HepG2 (cell line): ENCODE measurements around the gene SP110. TPM values are rescaled to one million over a fixed set of nuclear protein-coding genes. Genes with fewer than 3 reads are reported as not detected.

Source experiments
- EHMT2 ChIP-seq: fragments of 200-600 bp; sonication (generic); IDR thresholded peaks from 2 replicates; pipeline ENCODE4 v1.7.0; 2017; ENCODE audit warnings: antibody characterized with exemption, low read depth, low read length, borderline replicate concordance
- FOXK1 ChIP-seq: sonication (generic); formaldehyde crosslinking; IDR thresholded peaks from 2 replicates; pipeline ENCODE4 v1.4.0; 2020; ENCODE audit warnings: low read depth, missing genetic modification reagents, borderline replicate concordance
- ISL2 ChIP-seq: sonication (generic); formaldehyde crosslinking; IDR thresholded peaks from 2 replicates; pipeline ENCODE4 v1.5.0; 2020; ENCODE audit warnings: missing genetic modification reagents
- NFIC ChIP-seq: IDR thresholded peaks from 2 replicates; pipeline ENCODE4 v1.6.1; 2012; ENCODE audit warnings: mild to moderate bottlenecking, low read length, inconsistent platforms
- NFKBIZ ChIP-seq: IDR thresholded peaks from 2 replicates; pipeline ENCODE4 v1.6.1; 2018; ENCODE audit warnings: missing genetic modification reagents, missing compliant biosample characterization
- PAWR ChIP-seq: sonication (generic); formaldehyde crosslinking; IDR thresholded peaks from 2 replicates; pipeline ENCODE4 v1.4.0; 2020; ENCODE audit warnings: missing genetic modification reagents, mild to moderate bottlenecking, borderline replicate concordance
- RARA ChIP-seq: IDR thresholded peaks from 2 replicates; pipeline ENCODE4 v1.6.1; 2016; ENCODE audit warnings: missing genetic modification reagents, missing compliant biosample characterization
- RBM39 ChIP-seq: fragments of 200-400 bp; formaldehyde crosslinking; IDR thresholded peaks from one replicate; pipeline ENCODE4 v1.6.1; 2018; ENCODE audit warnings: antibody characterized with exemption, mild to moderate bottlenecking, low read depth, low read length; ENCODE audit not compliant: poor library complexity, severe bottlenecking
- RFX3 ChIP-seq: IDR thresholded peaks from 2 replicates; pipeline ENCODE4 v1.6.1; 2016; ENCODE audit warnings: missing biosample characterization, missing genetic modification reagents
- SNAI1 ChIP-seq: sonication (generic); formaldehyde crosslinking; IDR thresholded peaks from 2 replicates; pipeline ENCODE4 v1.5.0; 2020; ENCODE audit warnings: mild to moderate bottlenecking, missing genetic modification reagents, borderline replicate concordance
- SRY ChIP-seq: sonication (generic); formaldehyde crosslinking; IDR thresholded peaks from 2 replicates; pipeline ENCODE4 v1.8.0; 2022; ENCODE audit warnings: mild to moderate bottlenecking, missing genetic modification reagents
- SYNCRIP ChIP-seq: fragments of 200-400 bp; formaldehyde crosslinking; IDR thresholded peaks from 2 replicates; pipeline ENCODE4 v1.6.1; 2018; ENCODE audit warnings: mild to moderate bottlenecking, low read depth, low read length; ENCODE audit not compliant: insufficient read depth
- ZNF160 ChIP-seq: sonication (generic); formaldehyde crosslinking; IDR thresholded peaks from 2 replicates; pipeline ENCODE4 v1.8.0; 2022; ENCODE audit warnings: mild to moderate bottlenecking, inconsistent platforms, missing genetic modification reagents
- ZNF253 ChIP-seq: sonication (generic); formaldehyde crosslinking; IDR thresholded peaks from 2 replicates; pipeline ENCODE4 v1.8.0; 2022; ENCODE audit warnings: mild to moderate bottlenecking, missing genetic modification reagents, borderline replicate concordance
- ZNF337 ChIP-seq: sonication (generic); formaldehyde crosslinking; IDR thresholded peaks from 2 replicates; pipeline ENCODE4 v1.5.1; 2020; ENCODE audit warnings: missing genetic modification reagents, low read depth, mild to moderate bottlenecking, borderline replicate concordance
- ZNF510 ChIP-seq: sonication (generic); formaldehyde crosslinking; IDR thresholded peaks from 2 replicates; pipeline ENCODE4 v1.4.0; 2020; ENCODE audit warnings: low read depth, mild to moderate bottlenecking, missing genetic modification reagents
- ZNF878 ChIP-seq: sonication (generic); formaldehyde crosslinking; IDR thresholded peaks from 2 replicates; pipeline ENCODE4 v1.8.1; 2023; ENCODE audit warnings: mild to moderate bottlenecking, missing genetic modification reagents, moderate library complexity
- polyA plus RNA-seq, 8 experiments: library from polyadenylated mRNA; depleted of rRNA in 3 of 8; stranded (reverse) in 7 of 8; unstranded in 1 of 8; fragments of >200 nt; fragmentation: Illumina TruSeq in 4 of 8; extraction: Trizol in 4 of 8; gene quantifications; 2 replicates each; pipeline versions ENCODE4 v1.2.1 to v1.2.3, GENCODE V29; 2011 to 2016; ENCODE audit warnings: low read depth in 4 of 8, missing spikeins in 1 of 8, mixed read lengths in 1 of 8; ENCODE audit not compliant: insufficient read depth in 1 of 8
- total RNA-seq, 5 experiments: library from RNA; depleted of rRNA; stranded (reverse); fragments of >200 nt; fragmentation: Illumina TruSeq; extraction: Trizol; gene quantifications; 2 replicates each; pipeline ENCODE4 v1.2.3, GENCODE V29; 2016; ENCODE audit warnings: low read depth in 1 of 5
- TF ChIP-seq, protein P1 (sequence below): IDR thresholded peaks from 2 replicates; pipeline ENCODE4 v1.6.1; 2018; ENCODE audit warnings: missing genetic modification reagents
- TF ChIP-seq, protein P2 (sequence below): IDR thresholded peaks from 2 replicates; pipeline ENCODE4 v1.6.1; 2016; ENCODE audit warnings: low read depth, missing genetic modification reagents, missing compliant biosample characterization
- TF ChIP-seq, protein P3 (sequence below): sonication (generic); formaldehyde crosslinking; IDR thresholded peaks from 2 replicates; pipeline ENCODE4 v1.4.0; 2020; ENCODE audit warnings: mild to moderate bottlenecking, missing genetic modification reagents, borderline replicate concordance

SP110 gene
- total and polyA plus RNA-seq, 2 of the 13 experiments (the other 11 are each of a cell fraction or from before 2014, with no cell fraction given): 7.9 to 10.4 TPM

DNA sequence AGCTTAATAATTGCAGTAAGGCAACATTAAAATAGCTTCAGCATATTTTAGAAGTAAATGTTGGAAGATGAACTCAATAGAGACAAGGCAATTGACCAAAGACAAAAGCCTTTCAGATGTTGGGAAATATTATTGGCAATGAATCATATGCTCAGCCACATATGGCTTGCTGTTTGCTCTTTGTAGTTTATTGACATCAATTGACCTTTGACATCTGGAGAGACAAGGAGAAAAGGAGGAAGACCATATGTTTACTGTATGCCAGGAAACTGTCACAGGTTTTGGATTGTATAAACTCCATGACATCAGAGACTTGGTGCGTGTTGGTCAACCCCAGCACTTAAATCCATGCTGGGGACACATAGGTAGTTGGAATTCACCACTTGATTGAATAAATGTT lies 90.4 kb downstream of the SP110 start (continued):
- TF ChIP-seq SYNCRIP (no peak), ZNF337 (CRISPR knock-in tag) (no peak), ZNF878 (no peak), NFIC (peak; percentile 67; the same call in 1 of the 2 replicates), SNAI1 (CRISPR knock-in tag) (no peak), RFX3 (no peak), EHMT2 (no peak), RBM39 (no peak), RARA (CRISPR knock-in tag) (peak; percentile 84), ISL2 (CRISPR knock-in tag) (0 out of 2 replicates have a peak, but pooled peaks have one; percentile 22), NFKBIZ (CRISPR knock-in tag) (peak; percentile 82; the same call in 1 of the 2 replicates), PAWR (CRISPR knock-in tag) (no peak), ZNF160 (CRISPR knock-in tag) (no peak), ZNF510 (CRISPR knock-in tag) (no peak), ZNF253 (no peak), SRY (CRISPR knock-in tag) (no peak), FOXK1 (CRISPR knock-in tag) (peak; percentile 69; the same call in 1 of the 2 replicates)
- TF ChIP-seq, protein P1, sequence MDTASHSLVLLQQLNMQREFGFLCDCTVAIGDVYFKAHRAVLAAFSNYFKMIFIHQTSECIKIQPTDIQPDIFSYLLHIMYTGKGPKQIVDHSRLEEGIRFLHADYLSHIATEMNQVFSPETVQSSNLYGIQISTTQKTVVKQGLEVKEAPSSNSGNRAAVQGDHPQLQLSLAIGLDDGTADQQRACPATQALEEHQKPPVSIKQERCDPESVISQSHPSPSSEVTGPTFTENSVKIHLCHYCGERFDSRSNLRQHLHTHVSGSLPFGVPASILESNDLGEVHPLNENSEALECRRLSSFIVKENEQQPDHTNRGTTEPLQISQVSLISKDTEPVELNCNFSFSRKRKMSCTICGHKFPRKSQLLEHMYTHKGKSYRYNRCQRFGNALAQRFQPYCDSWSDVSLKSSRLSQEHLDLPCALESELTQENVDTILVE (CRISPR knock-in tag): no peak; the same call in 1 of the 2 replicates
- TF ChIP-seq, protein P2, sequence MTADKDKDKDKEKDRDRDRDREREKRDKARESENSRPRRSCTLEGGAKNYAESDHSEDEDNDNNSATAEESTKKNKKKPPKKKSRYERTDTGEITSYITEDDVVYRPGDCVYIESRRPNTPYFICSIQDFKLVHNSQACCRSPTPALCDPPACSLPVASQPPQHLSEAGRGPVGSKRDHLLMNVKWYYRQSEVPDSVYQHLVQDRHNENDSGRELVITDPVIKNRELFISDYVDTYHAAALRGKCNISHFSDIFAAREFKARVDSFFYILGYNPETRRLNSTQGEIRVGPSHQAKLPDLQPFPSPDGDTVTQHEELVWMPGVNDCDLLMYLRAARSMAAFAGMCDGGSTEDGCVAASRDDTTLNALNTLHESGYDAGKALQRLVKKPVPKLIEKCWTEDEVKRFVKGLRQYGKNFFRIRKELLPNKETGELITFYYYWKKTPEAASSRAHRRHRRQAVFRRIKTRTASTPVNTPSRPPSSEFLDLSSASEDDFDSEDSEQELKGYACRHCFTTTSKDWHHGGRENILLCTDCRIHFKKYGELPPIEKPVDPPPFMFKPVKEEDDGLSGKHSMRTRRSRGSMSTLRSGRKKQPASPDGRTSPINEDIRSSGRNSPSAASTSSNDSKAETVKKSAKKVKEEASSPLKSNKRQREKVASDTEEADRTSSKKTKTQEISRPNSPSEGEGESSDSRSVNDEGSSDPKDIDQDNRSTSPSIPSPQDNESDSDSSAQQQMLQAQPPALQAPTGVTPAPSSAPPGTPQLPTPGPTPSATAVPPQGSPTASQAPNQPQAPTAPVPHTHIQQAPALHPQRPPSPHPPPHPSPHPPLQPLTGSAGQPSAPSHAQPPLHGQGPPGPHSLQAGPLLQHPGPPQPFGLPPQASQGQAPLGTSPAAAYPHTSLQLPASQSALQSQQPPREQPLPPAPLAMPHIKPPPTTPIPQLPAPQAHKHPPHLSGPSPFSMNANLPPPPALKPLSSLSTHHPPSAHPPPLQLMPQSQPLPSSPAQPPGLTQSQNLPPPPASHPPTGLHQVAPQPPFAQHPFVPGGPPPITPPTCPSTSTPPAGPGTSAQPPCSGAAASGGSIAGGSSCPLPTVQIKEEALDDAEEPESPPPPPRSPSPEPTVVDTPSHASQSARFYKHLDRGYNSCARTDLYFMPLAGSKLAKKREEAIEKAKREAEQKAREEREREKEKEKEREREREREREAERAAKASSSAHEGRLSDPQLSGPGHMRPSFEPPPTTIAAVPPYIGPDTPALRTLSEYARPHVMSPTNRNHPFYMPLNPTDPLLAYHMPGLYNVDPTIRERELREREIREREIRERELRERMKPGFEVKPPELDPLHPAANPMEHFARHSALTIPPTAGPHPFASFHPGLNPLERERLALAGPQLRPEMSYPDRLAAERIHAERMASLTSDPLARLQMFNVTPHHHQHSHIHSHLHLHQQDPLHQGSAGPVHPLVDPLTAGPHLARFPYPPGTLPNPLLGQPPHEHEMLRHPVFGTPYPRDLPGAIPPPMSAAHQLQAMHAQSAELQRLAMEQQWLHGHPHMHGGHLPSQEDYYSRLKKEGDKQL (CRISPR knock-in tag): peak; percentile 81; the same call in 1 of the 2 replicates
- TF ChIP-seq, protein P3, sequence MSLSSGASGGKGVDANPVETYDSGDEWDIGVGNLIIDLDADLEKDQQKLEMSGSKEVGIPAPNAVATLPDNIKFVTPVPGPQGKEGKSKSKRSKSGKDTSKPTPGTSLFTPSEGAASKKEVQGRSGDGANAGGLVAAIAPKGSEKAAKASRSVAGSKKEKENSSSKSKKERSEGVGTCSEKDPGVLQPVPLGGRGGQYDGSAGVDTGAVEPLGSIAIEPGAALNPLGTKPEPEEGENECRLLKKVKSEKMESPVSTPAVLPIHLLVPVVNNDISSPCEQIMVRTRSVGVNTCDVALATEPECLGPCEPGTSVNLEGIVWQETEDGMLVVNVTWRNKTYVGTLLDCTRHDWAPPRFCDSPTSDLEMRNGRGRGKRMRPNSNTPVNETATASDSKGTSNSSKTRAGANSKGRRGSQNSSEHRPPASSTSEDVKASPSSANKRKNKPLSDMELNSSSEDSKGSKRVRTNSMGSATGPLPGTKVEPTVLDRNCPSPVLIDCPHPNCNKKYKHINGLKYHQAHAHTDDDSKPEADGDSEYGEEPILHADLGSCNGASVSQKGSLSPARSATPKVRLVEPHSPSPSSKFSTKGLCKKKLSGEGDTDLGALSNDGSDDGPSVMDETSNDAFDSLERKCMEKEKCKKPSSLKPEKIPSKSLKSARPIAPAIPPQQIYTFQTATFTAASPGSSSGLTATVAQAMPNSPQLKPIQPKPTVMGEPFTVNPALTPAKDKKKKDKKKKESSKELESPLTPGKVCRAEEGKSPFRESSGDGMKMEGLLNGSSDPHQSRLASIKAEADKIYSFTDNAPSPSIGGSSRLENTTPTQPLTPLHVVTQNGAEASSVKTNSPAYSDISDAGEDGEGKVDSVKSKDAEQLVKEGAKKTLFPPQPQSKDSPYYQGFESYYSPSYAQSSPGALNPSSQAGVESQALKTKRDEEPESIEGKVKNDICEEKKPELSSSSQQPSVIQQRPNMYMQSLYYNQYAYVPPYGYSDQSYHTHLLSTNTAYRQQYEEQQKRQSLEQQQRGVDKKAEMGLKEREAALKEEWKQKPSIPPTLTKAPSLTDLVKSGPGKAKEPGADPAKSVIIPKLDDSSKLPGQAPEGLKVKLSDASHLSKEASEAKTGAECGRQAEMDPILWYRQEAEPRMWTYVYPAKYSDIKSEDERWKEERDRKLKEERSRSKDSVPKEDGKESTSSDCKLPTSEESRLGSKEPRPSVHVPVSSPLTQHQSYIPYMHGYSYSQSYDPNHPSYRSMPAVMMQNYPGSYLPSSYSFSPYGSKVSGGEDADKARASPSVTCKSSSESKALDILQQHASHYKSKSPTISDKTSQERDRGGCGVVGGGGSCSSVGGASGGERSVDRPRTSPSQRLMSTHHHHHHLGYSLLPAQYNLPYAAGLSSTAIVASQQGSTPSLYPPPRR: peak; percentile 30; the same call in 1 of the 2 replicates
